Measurements from ENCODE around the gene SELENOV. TPM values are rescaled to one million over a fixed set of nuclear protein-coding genes. Genes with fewer than 3 reads are reported as not detected.

The SELENOV gene
- total RNA-seq, 1 experiment from 2014 or later = not detected

- H3K4me2 ChIP-seq (ENCODE audit: low read length) = no peak overlapping the region
- POLR2A ChIA-PET = interaction anchor here (1.7 kb wide), 1 partner anchor 106 kb away, joined by 5 read pairs; the partner anchor contains the start of gene RPS16
- H3K79me2 ChIP-seq (ENCODE audit: insufficient read depth, low read length) = peaks cover 16% of the 10 kb centered on the region
- no peak overlapping the region for H3K4me3 ChIP-seq (replicated peaks in 1 of 2; ENCODE audit: low read depth in 1 of 2, low read length in 2 of 2)
- TF ChIP-seq ATF3 (IDR thresholded peaks at IDR 0.05) (no peak), POLR2A (IDR thresholded peaks at IDR 0.05; ENCODE audit: borderline replicate concordance, extremely low read depth, insufficient read depth, insufficient read length) (no peak), ELF1 (IDR thresholded peaks at IDR 0.05; ENCODE audit: borderline replicate concordance, low read depth) (no peak), EZH2phosphoT487 (IDR thresholded peaks at IDR 0.05; ENCODE audit: borderline replicate concordance) (no peak), CEBPB (IDR thresholded peaks at IDR 0.05; ENCODE audit: low read depth) (no peak), SRF (IDR thresholded peaks at IDR 0.05; ENCODE audit: low read depth) (no peak), YY1 (IDR thresholded peaks at IDR 0.05; ENCODE audit: extremely low read depth, insufficient replicate concordance, low read depth, low read length) (no peak), CBX3 (IDR thresholded peaks at IDR 0.05; ENCODE audit: low read depth) (no peak), POLR2AphosphoS5 (IDR thresholded peaks at IDR 0.05; ENCODE audit: low read depth, low read length) (no peak), EZH2 (IDR thresholded peaks at IDR 0.05) (no peak), ZFX (IDR thresholded peaks at IDR 0.05) (no peak), FOSL1 (IDR thresholded peaks at IDR 0.05; ENCODE audit: low read depth) (no peak), SP1 (IDR thresholded peaks at IDR 0.05; ENCODE audit: low read depth) (no peak), ZBTB33 (IDR thresholded peaks at IDR 0.05; ENCODE audit: extremely low read depth, insufficient replicate concordance, low read length) (no peak), RAD21 (IDR thresholded peaks at IDR 0.05; ENCODE audit: low read depth) (no peak), ZNF274 (IDR thresholded peaks at IDR 0.05; ENCODE audit: low read depth, low read length) (no peak)
- TF ChIP-seq, protein P1, sequence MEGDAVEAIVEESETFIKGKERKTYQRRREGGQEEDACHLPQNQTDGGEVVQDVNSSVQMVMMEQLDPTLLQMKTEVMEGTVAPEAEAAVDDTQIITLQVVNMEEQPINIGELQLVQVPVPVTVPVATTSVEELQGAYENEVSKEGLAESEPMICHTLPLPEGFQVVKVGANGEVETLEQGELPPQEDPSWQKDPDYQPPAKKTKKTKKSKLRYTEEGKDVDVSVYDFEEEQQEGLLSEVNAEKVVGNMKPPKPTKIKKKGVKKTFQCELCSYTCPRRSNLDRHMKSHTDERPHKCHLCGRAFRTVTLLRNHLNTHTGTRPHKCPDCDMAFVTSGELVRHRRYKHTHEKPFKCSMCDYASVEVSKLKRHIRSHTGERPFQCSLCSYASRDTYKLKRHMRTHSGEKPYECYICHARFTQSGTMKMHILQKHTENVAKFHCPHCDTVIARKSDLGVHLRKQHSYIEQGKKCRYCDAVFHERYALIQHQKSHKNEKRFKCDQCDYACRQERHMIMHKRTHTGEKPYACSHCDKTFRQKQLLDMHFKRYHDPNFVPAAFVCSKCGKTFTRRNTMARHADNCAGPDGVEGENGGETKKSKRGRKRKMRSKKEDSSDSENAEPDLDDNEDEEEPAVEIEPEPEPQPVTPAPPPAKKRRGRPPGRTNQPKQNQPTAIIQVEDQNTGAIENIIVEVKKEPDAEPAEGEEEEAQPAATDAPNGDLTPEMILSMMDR (IDR thresholded peaks at IDR 0.05 in 2 of 3, conservative IDR thresholded peaks at IDR 0.05 in 1 of 3; ENCODE audit: borderline replicate concordance in 1 of 3, insufficient read depth in 1 of 3, low read depth in 2 of 3, low read length in 2 of 3) = no peak
- TF ChIP-seq, protein P2, sequence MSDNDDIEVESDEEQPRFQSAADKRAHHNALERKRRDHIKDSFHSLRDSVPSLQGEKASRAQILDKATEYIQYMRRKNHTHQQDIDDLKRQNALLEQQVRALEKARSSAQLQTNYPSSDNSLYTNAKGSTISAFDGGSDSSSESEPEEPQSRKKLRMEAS (IDR thresholded peaks at IDR 0.05) = no peak
- H3K4me1 ChIP-seq (ENCODE audit: control insufficient read depth in 1 of 2, insufficient read depth in 2 of 2, low read length in 2 of 2) = peaks cover 11 to 21% of the 10 kb centered on the region in 2 experiments
- H3K36me3 ChIP-seq (ENCODE audit: control insufficient read depth in 1 of 2, insufficient read depth in 2 of 2, low read length in 2 of 2) = no peaks in the 10 kb centered on the region
- H4K20me1 ChIP-seq (ENCODE audit: insufficient read depth) = no peaks in the 10 kb centered on the region
- H3K27me3 ChIP-seq (ENCODE audit: insufficient read depth, low read length) = no peaks in the 10 kb centered on the region
- no peaks in the 10 kb centered on the region for H3K9me3 ChIP-seq (ENCODE audit: control insufficient read depth in 1 of 2, insufficient read depth in 1 of 2, low read depth in 1 of 2, low read length in 2 of 2)
- intact Hi-C loops (cut with micrococcal nuclease) = no loop called here
- CTCF ChIA-PET = interaction anchor here (0.8 kb wide), 1 partner anchor 10 kb away, joined by 3 read pairs; no protein-coding TSS in a partner anchor
- H3K27ac ChIP-seq (ENCODE audit: low read depth, low read length) = no peak overlapping the region
- no peak overlapping the region for H3K9ac ChIP-seq (ENCODE audit: low read length)
- RAD21 ChIA-PET (ENCODE audit: low non-redundant PET in 1 of 2, low total read pairs in 2 of 2, uncharacterized antibody in 2 of 2, unreplicated experiment in 2 of 2) = no interaction called here
- no peak for DNase-seq (ENCODE audit: low read depth, low spot score)
- H3K9me2 ChIP-seq (ENCODE audit: insufficient read depth) = no peaks in the 10 kb centered on the region
- ATAC-seq = no peak
- no peak overlapping the region for H2AFZ ChIP-seq (ENCODE audit: low read depth, low read length, poor library complexity, severe bottlenecking)
- BruUV-seq (replicated peaks) = no TSS peak
Observed at GRCh38 chr19:39542206-39542605, 27.3 kb downstream of the SELENOV start.

Data from HCT116 (cell line).